HG03460 (cell line): Measurements from ENCODE around the gene SLC35G2.
"Not testable (repeated sequence)": the region's sequence is repeated elsewhere in the genome, so short reads cannot be mapped to it uniquely, and the experiment has no call there.

Experiments
- ATAC-seq: cut with Tn5 transposase; IDR thresholded peaks from one replicate; pipeline ENCODE4 v1.9.1; 2021; ENCODE audit not compliant: unreplicated experiment

The SLC35G2 gene

DNA sequence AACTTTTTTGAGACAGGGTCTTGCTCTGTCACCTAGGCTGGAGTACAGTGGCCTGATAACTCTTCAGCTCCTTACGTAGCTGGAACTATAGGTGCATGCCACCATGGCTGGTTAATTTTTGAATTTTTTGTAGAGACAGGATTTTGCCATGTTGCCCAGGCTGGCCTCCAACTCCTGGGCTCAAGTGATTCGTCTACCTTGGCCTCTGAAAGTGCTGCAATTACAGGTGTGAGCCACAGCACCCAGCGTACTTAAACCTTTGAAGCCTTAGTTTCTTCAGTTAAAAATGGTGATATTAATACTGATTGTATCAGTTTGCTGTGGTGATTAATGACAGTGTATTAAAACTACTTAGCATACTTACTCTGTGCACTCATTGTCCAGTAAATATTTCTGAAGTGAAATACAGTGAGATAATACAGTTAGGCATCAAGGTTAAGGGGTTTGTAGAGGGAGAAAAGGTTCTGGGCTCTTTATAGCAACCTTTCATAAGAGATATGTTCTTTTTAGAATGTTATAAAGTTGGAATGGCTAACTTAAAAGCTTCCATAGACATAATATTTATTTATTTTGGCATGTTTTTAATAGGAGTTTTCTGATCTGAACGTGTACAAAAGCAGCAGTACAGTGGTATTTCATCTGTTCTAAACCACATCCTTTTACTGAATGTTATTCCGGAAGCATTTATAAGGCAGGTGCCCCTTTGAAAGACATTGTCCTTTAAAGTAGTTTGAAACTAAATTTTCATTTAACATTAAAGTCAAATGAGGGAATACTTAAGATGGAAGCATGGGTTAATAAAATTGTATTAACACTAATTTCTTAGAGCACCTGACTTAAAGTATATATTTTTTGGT, 66.7 kb downstream of the SLC35G2 start:
- peak; percentile 61 for ATAC-seq

DNA sequence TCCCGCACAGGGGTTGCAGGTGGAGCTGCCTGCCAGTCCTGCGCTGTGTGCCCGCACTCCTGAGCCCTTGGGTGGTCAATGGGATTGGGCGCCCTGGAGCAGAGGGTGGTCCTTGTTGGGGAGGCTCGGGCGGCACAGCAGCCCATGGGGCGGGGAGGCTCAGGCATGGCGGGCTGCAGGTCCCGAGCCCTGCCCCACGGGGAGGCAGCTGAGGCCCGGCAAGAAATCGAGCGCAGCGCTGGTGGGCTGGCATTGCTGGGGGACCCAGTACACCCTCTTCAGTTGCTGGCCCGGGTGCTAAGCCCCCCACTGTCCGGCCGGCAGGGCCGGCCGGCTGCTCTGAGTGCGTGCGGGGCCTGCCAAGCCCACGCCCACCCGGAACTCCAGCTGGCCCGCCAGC, 71.0 kb downstream of the SLC35G2 start:
- no peak for ATAC-seq

DNA sequence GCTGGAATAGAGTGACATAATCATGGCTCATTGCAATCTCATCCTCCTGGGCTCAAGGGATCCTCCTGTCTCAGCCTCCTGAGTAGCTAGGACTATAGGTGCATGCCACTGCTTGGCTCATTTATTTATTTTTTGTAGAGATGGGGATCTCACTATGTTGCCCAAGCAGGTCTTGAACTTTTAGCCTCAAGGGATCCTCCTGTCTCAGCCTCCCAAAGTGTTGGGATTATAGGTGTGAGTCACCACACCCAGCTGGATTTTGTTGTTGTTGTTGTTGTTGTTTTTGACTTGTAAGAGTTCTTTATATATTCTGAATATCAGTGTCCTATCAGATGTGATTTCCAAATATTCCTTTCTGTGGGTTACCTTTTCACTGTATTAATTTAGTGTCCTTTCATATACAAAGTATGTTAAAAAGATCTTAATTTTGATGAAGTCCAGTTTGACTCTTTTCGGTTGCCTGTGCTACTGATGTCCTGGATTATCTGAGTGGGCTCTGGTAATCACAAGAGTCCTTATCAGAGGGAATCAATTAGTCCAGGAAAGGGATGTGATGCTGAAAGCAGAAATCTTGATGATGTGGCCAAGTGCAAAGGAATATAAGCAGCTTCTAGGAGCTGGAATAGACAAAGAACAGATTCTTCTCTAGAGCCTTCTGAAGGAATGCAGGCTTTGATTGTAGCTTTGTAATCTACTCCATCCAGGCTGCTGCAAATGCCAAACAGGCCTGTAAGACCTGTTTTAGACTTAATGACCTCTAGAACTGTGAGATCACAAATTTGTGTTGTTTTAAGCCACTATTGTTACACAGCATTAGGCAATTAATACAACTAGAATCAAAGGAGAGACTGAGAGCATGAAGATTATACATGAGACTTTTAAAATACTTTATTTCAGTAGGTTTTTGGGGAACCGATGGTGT, 73.3 kb downstream of the SLC35G2 start:
- no peak for ATAC-seq

DNA sequence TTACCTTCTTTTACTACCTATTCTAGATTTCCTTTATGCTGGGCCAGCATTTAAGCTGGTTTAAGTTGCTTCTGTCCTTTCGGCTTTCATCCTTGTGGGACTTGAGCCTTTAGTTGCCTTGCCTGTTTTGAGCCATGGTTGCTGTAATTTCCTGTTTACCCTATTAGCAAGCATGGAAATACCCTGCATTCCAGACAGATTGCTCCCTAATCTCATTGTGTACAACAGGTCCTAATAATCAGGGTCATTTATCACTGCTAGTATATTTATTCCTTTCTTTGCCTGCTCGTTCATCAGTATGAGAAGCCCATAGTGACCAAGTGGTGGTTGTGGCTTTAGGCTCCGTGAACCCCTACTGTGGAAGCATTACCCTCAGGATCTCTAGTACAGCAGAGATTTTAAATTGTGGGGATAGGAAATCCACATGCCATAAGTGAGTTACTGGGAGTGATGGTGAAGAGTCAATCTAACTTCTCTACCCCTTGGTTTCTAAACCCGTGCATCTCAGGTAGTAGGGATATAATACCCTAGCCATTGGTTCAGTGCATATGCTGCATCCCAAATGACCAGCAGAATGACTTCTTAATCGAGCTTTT, 75.0 kb downstream of the SLC35G2 start:
- no peak for ATAC-seq

DNA sequence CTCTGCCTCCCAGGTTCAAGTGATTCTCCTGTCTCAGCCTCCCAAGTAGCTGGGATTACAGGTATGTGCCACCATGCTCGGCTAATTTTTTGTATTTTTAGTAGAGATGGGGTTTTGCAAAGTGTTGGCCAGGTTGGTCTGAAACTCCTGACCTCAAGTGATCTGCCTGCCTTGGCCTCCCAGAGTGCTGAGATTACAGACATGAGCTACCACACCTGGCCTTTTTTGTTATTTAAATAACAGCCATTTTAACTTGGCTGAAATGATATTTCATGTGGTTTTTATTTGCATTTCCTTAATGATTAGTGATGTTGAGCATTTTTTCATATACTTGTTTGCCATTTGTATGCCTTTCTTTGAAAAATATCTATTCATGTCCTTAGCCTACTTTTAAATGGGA, 78.2 kb downstream of the SLC35G2 start:
- ATAC-seq, result peak; percentile 55

DNA sequence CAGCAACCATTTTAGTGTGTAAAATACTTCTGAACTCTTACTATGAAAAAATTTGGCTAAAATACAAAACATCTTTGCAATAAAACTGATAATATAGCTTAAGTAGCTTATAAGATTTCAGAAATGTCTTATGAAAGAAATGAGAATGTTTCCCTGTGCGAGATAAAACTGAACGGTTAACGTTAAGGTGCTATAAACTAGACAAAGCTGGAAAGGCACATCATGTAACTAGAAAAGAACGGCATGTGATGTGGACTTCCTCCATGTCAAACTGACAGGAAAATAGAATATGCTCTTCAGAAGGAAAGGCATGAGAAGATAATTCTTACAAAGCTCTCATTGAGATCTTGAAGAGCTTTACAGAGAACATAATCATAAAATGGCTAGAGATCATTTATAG, 79.6 kb downstream of the SLC35G2 start:
- ATAC-seq, result no peak

DNA sequence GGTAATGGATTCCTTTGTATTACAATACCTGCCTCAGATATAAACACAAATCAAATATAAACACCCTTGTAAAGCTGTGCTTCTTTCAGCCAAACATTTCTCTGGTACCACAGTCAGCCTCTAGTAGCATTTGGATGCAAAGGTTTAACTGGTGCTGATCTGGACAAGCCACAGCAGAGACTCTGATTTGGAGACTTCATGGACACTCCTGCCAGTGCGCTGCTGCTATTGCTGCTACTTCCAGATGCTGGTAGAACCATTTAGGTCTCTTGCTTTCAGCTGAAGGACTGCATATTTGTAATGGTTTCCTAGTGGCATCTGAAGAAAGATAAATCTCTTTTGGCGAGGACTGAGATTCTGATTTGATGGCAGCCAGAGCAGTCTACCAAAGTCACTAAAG, 80.0 kb downstream of the SLC35G2 start:
- ATAC-seq, result no peak

DNA sequence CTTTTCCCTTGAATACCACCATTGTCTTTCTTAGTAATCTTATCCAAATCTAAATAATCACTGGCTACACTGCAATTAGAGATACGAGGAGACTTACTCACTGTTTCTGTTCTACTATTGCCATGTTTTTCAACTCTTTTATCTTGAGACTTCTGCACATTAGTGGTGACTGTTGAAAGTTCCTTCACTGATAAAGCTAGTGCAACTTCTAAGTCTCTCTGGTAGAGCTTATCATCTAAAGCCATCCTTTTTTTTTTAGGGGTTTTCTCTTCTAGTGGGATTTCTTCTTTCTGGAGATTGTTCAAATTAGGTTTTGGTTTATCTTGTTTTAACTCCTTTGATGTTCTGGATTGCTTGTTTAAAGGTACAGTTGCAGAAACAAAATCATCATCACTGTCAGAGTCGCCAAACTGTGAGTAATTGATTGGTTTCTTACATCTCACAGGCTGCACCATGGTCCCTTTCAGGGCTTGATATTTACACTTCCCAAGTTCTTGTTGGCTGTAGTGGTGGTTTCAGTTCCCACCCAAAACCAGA, 80.8 kb downstream of the SLC35G2 start:
- no peak for ATAC-seq

DNA sequence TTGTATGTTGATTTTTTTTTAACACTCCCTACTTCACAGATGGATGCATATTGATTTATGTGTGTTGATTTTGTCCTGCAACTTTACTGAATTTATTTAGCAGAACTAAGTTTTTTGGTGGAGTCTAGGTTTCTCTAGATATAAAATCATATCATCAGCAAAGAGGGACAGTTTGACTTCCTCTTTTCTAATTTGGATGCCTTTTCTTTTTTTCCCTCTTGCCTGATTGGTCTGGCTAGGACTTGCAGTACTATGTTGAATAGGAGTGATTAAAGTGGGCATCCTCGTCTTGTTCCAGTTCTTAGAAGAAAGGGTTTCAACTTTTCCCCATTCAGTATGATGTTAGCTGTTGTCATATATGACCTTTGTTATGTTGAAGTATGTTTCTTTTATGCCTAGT, 81.8 kb downstream of the SLC35G2 start:
- not testable (repeated sequence) for ATAC-seq

DNA sequence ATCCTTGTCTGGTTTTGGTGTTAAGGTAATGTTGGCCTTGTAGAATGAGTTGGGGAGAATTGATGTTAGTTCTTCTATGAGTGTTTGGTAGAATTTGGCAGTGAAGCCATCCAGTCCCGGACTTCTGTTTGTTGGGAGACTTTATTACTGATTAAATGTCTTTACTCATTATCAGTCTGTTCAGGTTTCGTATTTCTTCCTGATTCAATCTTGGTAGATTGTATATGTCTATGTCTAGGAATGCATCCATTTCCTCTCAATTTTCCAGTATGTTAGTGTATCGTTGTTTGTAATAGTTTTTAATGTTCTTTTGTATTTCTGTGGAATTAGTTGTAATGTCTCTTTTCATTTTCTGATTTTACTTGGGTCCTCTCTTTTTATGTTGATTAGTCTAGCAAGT, 82.5 kb downstream of the SLC35G2 start:
- ATAC-seq, result no peak

DNA sequence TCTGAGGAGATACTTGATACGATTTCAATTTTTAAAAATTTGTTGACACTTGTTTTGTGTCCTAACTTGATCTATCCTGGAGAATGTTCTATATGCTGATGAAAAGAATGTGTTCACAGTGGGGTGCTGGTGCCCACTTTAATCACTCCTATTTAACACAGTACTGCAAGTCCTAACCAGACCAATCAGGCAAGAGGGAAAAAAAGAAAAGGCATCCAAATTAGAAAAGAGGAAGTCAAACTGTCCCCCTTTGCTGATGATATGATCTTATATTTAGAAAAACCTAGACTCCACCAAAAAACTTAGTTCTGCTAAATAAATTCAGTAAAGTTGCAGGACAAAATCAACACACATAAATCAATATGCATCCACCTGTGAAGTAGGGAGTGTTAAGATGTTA, 83.6 kb downstream of the SLC35G2 start:
- ATAC-seq, result not testable (repeated sequence)

DNA sequence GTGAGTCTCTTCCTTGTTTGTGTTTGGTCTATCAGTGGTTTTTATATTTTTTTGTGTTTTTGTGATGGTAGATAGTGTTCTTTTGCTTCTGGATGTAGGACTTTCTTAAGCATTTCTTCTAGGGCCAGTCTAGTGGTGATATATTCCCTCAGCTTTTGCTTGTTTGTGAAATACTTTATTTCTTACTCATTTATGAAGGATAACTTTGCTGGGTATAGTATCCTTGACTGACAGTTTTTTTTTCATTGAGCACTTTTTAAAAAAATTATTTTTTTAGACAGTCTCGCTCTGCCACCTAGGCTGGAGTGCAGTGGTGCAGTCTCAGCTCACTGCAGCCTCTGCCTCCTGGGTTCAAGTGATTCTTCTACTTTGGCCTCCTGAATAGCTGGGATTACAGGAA, 85.0 kb downstream of the SLC35G2 start:
- ATAC-seq, result no peak

DNA sequence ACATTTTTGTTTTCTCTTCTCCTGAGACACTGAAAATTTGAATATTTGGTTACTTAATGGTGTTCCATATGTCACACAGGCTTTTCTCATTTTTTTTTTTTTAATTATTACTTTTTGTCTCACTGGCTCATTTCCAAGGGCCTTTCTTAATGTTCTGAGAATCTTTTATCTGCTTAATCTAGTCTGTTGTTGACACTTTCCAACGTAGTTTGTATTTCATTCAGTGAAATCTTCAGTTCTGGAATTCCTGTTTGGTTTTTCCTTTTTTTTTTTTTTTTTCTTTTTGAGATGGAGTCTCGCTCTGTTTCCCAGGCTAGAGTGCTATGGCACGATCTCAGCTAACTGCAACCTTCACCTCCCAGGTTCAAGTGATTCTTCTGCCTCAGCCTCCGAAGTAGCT, 85.8 kb downstream of the SLC35G2 start:
- no peak for ATAC-seq
